GM19238 (cell line): ENCODE results near the gene TARS1.
"Not testable (repeated sequence)": the region's sequence is repeated elsewhere in the genome, so short reads cannot be mapped to it uniquely, and the experiment has no call there.

Source experiments
- DNase-seq: peaks from one replicate; pipeline ENCODE4 v3.0.0; 2011; ENCODE audit warnings: low spot score; ENCODE audit not compliant: insufficient read length

TARS1 gene

DNA sequence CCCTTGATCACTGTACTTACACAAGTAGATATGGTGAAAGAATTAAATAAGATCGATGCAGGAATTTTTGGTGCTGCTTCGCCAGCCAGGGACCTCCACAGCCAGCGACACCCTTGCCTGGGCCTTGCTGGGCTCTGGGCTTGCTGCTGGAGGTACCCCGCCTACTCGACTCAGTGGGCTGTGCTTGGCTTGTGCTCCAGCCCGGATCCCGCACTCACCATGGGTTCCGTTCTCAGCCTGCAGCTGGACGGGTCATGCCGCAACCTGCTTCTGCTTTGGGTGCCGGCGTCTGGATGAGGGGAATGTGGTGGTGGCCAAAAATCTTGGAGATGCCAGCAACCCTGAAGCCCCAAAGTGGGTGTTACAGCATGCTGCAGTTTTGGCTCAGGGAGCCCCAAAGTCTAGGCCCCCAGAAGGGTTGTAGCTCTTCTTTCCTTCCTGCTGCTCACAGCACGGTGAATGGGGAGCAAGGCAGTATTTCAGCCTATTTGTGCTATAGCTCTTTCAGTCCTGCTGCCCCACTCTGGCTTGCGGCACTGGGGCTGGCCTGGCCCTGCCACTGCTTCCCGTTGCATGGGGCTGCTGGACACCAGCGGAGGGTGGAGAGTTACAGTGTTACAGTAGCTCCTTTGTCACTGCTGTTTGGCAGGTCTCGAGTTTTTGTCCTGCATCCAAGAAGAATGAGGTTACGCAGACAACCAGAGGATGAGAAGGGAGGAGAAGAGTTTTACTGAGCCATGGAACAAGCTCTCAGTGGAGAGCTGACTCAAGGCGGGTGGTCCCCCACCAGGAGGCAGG lies 48.0 kb downstream of the TARS1 start:
- no peak for DNase-seq

DNA sequence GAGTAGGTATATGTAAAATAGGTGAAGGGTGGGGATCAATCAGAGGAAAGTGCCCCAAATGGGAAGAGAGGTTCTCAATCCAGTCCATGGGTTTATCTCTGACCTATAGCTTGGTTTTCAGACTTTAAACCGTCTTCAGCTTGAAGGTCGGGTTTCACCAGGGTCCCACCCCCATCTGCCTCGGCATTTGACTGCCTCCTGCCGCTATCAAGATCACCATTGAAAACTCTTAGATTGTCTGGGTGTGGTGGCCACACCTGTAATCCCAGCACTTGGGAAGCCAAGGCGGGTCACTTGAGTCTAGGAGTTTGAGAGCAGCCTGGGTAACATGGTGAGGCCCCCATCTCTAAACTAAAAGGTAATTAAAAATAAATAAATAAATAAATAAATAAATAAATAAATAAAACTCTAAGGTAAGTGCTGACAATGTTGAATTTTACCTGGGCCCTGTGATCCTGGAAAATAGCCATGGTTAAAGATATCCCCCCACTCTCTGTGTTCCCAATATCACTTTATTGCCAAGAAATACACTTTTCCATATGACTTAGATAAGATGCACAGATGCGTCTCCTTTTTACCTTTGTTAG lies 48.8 kb downstream of the TARS1 start:
- DNase-seq, result no peak

DNA sequence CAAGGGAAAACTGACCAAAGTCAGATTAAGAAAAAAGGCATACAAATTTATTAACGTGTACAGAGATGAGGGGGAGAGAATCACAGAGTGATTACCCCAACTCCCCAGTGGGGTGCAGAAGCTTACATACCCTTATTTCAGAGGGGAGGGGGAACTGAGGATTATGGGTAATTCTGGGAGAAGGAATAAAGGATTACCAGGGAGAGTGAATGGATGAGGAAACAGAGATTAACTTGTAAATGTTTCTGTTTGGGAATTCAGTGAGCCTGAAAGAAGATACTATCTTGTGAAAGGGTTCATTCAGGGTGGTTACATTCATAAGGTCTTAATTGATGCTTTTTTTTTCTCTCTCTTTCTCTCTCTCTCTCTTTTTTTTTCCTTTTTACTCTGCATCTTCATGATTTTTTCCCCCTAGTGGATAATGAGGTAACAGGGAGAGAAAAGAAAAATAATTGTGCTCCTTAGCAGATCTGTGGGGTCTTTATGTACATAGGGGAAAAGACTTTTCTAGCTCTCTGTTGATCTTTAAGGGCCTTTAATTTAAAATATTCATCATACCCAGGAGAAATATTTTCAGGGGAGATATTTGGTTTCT lies 49.4 kb downstream of the TARS1 start:
- no peak for DNase-seq

DNA sequence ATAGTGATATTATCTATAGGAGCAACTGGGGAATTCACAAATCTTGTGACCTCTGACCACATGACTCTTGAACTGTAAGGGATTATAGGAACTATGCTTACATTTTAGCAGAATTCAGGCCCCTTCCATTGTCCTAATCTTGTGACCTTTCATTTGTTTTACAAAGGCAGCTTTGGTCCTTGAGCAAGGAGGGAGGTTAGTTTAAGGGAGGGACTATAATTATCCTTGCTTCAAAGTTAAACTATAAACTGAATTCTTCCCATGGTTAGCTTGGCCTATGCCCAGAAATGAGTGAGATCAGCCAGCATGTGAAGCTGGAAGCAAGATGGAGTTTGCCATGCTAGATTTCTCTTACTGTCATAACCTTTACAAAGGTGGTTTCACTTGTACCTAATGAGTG lies 51.2 kb downstream of the TARS1 start:
- DNase-seq, result no peak

DNA sequence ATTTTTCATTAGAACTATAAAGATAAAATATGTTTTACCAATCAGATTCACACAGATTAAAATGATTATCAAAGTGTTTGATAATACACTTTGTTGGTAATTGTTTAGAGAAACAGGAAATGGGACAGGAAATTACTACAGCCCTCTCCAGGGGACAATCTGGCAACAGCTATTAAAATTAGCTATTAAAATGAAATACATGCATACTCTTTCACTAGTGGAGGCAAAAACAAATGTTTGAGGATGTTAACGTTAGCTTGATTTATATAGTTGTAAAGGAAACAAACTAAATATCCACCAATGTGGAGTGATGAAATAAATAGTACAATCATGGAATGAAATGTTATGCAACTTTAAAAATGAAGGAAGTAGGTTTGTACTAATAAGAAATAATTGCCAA lies 53.7 kb downstream of the TARS1 start:
- no peak for DNase-seq

DNA sequence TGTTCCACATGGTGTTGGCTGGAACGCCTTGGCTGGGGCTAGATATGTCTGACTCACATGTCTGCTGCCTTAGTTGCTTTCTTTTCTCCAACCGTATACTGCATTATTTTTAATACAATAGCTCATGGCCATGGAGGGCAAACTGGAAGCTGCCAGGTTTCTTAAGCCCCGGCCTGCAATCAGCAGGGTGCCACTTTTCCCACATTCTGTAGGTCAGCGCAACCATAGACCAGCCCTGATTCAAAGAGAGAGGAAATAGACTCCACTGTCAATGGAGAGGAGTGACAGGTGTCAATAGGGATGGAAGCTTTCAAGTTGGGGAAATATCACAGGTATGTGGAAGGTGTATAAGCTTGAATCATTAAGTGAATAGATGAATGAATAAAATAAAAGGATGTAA lies 60.5 kb downstream of the TARS1 start:
- DNase-seq, result no peak

DNA sequence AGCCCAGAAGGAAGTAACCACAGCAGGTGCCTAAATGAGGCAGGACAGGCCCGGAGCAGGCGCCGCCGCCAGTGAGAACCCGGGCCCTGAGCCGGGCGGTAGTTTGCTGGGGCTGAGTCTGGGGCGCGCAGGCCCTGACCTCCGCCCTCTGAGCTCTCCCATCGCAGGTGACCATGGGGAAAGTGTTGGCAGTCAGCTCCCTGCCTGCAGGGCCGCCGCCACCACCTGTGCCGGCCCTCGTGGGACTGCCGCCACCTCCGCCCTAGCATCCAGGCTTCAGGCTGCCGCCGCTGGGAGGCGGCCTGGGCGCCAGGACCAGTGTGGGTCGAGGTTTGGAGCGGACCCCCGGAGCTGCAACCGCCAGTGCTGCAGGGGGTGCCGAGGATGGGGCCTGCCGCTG lies 61.1 kb downstream of the TARS1 start:
- no peak for DNase-seq

DNA sequence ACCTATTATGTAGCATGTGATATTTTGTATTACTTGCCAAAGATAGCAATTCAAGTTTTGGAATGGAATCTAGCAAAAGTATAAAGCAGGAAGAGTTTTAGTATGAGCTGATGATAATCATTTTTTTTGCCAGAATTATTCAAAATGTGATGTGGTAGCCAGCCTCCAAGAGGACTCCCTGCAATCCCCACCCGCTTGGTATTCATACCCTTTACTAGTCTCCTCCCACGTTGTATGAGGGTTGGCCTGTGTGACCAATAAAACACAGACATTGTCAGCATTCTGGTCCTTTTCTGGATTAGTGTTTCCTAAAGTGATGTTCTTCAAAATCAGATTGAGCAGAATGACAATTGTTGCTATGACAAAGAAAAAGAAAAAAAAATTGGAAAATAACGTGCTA lies 63.8 kb downstream of the TARS1 start:
- DNase-seq, result no peak

DNA sequence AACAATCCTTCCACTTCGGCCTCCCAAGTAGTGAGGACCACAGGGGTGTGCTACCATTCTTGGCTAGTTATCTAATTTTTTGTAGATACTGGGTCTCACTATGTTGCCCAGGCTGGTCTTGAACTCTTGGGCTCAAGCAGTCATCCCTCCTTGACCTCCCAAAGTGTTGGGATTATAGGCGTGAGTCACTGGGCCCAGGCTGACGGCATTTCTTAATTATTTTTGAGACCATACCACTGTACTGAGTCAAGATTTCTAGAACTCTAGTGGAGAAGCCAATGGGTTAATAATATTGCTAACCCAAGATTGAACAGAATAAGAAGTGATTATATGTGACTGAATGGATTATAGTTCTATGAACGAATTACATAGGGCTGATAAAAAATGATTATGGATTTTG lies 66.7 kb downstream of the TARS1 start:
- DNase-seq, result no peak

DNA sequence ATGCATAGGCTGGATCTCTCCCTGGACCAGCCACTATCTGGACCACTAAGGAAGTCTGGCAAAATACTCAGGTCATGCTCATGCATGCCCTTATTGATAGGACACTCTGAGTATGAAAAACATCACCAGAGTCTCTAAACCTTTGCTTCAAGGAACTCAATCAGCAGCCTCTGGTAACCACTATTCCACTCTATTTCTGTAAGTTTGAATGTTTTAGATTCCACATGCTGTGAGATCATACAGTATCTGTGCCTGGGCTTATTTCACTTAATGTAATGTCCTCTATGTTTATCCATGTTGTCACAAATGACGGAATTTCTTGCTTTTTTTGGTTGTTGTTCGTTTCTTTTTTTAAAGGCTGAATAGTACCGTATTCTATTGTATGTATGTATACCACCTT lies 68.3 kb downstream of the TARS1 start:
- DNase-seq, result no peak

DNA sequence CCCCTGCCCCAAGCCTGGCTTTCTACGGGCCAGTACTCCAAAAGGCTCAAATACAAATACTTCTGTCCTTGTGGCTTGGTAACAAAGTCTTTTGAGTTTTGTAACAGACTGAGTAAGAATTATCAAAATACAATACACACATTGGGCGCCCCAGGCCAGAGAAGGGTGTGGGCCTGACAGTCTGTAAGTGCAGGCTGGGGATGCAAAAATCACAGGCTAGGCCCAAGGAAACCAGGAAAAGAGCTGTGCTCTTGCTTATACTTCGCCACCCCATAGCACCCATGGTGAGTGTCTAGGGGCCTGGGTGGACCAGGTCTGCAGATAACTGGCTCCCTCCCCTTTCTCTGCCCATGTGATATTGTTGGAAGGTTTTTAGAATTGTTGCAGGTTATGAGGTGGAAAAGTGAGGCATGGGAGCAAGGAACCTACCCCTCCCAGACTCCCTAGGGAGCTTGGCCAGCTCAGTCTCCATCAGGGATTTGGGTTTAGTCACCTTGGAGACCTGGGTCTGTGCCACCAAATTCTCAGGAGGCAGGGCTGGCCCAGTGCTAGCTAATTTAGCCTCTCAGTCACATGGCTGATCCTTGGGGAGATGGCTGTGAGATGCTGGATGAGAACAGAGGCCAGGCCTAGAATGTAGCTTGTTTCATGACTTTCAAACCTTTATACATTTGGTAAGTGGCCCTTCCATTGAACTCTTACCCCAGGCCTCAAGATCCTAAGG lies 72.9 kb downstream of the TARS1 start:
- DNase-seq, result no peak

DNA sequence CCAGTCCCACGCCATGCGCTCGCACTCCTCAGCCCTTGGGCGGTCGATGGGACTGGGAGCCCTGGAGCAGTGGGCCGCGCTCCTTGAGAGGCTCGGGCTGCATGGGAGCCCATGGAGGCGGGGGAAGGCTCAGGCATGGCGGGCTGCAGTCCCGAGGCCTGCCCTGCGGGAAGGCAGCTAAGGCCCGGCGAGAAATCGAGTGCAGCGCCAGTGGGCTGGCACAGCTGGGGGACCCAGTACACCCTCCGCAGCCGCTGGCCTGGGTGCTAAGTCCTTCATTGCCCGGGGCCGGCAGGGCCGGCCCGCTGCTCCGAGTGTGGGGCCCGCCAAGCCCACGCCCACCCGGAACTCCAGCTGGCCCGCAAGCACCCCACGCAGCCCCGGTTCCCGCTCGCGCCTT lies 74.6 kb downstream of the TARS1 start:
- DNase-seq, result not testable (repeated sequence)

DNA sequence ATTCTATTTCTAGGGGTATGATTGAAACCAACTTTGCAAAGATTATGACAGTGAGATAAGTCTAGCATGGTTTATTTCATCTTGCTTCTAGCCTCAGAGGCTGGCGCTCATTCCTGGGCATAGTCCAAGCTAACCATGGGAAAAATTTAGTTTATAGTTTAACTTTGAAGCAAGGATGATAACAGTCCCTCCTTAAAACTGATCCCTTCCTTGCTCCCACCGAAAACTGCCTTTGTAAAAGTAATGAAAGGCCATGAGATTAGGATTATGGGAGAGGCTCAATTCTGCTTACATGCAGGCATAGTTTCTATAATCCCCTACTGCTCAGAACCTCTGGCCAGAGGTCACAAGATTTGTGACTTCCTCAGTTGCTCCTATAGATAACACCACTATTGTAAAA lies 75.7 kb downstream of the TARS1 start:
- no peak for DNase-seq
